ENCODE measurements around the gene PARD6A. TPM values are rescaled to one million over a fixed set of nuclear protein-coding genes. Genes with fewer than 3 reads are reported as not detected.
A peak's percentile ranks its signal among the peaks of the same experiment; 100 is the strongest.

PARD6A gene
- total RNA-seq, 1 experiment from 2014 or later: 7.1 TPM

DNA sequence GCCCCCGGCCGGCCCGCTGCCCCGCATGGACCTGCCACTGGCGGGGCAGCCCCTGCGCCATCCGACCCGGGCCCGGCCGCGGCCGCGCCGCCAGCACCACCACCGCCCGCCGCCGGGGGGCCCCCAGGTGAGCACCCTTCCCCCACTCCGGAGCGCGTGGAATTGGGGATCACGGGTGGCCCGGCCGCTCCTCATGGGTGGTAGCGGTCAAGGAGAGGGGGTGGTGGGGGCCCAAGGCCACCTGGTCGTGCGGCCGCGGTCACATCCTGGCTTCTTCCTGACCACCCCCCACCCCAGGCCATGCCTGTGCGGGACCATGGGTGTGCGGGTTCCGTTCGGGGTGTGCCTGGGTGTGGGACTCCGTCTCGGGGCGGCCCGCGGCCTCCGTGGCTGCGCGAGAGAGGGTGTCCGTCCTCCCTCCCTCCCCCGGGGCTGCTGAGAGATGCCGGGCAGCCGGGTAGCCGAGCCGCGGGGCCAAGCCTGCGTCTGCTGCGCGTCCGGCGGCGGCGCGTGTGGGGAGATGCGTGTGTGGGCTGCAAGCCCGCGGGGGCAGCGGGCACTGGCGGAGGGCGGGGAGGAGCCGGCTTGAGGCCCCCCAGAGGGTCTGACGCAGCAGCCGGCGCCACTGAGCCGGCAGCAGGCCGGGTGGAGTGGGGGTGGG is 7.5 kb upstream of the PARD6A start:
- BruUV-seq (replicated peaks): no TSS peak
- Mint-ChIP-seq H3K27me3 (ENCODE audit: insufficient read depth, unreplicated experiment) (no peaks in the 10 kb centered on the region), H3K36me3 (ENCODE audit: insufficient read depth, unreplicated experiment) (peaks cover 13% of the 10 kb centered on the region), H3K9me3 (ENCODE audit: unreplicated experiment) (no peaks in the 10 kb centered on the region), H3K4me3 (ENCODE audit: unreplicated experiment) (peak overlapping the region; percentile 71), H3K27ac (ENCODE audit: unreplicated experiment) (no peak overlapping the region), H3K4me1 (ENCODE audit: low read depth, unreplicated experiment) (no peaks in the 10 kb centered on the region)
- CTCF ChIA-PET: interaction anchor here (0.6 to 1.3 kb wide), 3 partner anchors 106 to 341 kb away, joined by 3 to 5 read pairs (median 3); no protein-coding TSS in a partner anchor
- POLR2A ChIA-PET: interaction anchor here (0.6 kb wide), 1 partner anchor 285 kb away, joined by 7 read pairs; no protein-coding TSS in a partner anchor
- intact Hi-C loops (cut with micrococcal nuclease; ENCODE audit: unreplicated experiment): no loop called here
- H3K4me3 ChIP-seq (ENCODE audit: low read depth, low read length): peak overlapping the region; percentile 70
- no peaks in the 10 kb centered on the region for H3K9me3 ChIP-seq
- peaks cover 6% of the 10 kb centered on the region; the same call in 1 of the 2 replicates for H3K4me1 ChIP-seq
- DNase-seq: peak; percentile 38 to 78
- H3K27me3 ChIP-seq (replicated peaks; ENCODE audit: control insufficient read depth, insufficient read depth, low read length): no peaks in the 10 kb centered on the region
- no peaks in the 10 kb centered on the region for H3K36me3 ChIP-seq (ENCODE audit: control insufficient read depth, insufficient read depth, low read length)
- TF ChIP-seq, protein P1, sequence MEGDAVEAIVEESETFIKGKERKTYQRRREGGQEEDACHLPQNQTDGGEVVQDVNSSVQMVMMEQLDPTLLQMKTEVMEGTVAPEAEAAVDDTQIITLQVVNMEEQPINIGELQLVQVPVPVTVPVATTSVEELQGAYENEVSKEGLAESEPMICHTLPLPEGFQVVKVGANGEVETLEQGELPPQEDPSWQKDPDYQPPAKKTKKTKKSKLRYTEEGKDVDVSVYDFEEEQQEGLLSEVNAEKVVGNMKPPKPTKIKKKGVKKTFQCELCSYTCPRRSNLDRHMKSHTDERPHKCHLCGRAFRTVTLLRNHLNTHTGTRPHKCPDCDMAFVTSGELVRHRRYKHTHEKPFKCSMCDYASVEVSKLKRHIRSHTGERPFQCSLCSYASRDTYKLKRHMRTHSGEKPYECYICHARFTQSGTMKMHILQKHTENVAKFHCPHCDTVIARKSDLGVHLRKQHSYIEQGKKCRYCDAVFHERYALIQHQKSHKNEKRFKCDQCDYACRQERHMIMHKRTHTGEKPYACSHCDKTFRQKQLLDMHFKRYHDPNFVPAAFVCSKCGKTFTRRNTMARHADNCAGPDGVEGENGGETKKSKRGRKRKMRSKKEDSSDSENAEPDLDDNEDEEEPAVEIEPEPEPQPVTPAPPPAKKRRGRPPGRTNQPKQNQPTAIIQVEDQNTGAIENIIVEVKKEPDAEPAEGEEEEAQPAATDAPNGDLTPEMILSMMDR (IDR thresholded peaks at IDR 0.05; ENCODE audit: insufficient read depth in 1 of 2, low read depth in 1 of 2, low read length in 1 of 2, severe bottlenecking in 1 of 2, unreplicated experiment in 1 of 2): peak; percentile 33 to 75

DNA sequence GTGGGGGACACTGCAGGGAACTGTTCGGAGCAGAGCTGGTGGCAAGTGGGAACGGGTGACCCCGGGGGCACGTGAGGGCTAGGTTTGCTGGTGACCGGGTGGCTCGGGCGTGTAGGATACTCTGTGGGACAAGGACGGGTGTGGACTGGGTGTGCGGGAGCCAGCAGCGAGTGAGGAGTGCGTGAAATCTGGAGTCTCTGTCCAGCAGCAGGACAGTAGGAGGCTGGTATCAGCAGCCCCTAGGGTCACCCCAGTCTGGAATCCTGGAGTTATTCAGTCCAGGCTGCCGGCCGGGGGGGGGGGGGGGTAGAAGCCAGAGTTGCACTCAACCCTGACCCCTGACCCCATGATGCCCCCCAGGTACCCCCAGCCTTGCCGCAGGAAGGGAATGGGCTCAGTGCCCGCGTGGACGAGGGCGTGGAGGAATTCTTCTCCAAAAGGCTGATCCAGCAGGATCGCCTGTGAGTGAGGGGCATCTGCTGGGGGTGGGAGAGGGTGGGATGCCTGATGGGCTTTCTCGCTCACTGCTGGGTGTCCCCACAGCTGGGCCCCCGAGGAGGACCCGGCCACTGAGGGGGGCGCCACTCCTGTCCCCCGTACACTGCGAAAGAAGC is 6.9 kb upstream of the PARD6A start:
- TF ChIP-seq, protein P1 (IDR thresholded peaks at IDR 0.05; ENCODE audit: insufficient read depth in 1 of 2, low read depth in 1 of 2, low read length in 1 of 2, severe bottlenecking in 1 of 2, unreplicated experiment in 1 of 2): no peak
- BruUV-seq (replicated peaks): no TSS peak
- Mint-ChIP-seq H3K36me3 (ENCODE audit: insufficient read depth, unreplicated experiment) (peaks cover 13% of the 10 kb centered on the region), H3K9me3 (ENCODE audit: unreplicated experiment) (no peaks in the 10 kb centered on the region), H3K4me3 (ENCODE audit: unreplicated experiment) (peak overlapping the region; percentile 71), H3K27me3 (ENCODE audit: insufficient read depth, unreplicated experiment) (no peaks in the 10 kb centered on the region), H3K4me1 (ENCODE audit: low read depth, unreplicated experiment) (no peaks in the 10 kb centered on the region), H3K27ac (ENCODE audit: unreplicated experiment) (no peak overlapping the region)
- H3K36me3 ChIP-seq (ENCODE audit: control insufficient read depth, insufficient read depth, low read length): no peaks in the 10 kb centered on the region
- H3K4me3 ChIP-seq (ENCODE audit: low read depth, low read length): peak overlapping the region; percentile 70
- ChIA-PET CTCF (interaction anchor here (0.6 kb wide), 2 partner anchors 13 to 340 kb away, joined by 4 to 5 read pairs; no protein-coding TSS in a partner anchor), POLR2A (interaction anchor here (0.6 kb wide), 1 partner anchor 284 kb away, joined by 7 read pairs; no protein-coding TSS in a partner anchor)
- H3K9me3 ChIP-seq: no peaks in the 10 kb centered on the region
- peaks cover 8% of the 10 kb centered on the region for H3K4me1 ChIP-seq
- intact Hi-C loops (cut with micrococcal nuclease; ENCODE audit: unreplicated experiment): no loop called here
- peak in 1 of 2 experiments; percentile 38 for DNase-seq
- H3K27me3 ChIP-seq (replicated peaks; ENCODE audit: control insufficient read depth, insufficient read depth, low read length): no peaks in the 10 kb centered on the region

DNA sequence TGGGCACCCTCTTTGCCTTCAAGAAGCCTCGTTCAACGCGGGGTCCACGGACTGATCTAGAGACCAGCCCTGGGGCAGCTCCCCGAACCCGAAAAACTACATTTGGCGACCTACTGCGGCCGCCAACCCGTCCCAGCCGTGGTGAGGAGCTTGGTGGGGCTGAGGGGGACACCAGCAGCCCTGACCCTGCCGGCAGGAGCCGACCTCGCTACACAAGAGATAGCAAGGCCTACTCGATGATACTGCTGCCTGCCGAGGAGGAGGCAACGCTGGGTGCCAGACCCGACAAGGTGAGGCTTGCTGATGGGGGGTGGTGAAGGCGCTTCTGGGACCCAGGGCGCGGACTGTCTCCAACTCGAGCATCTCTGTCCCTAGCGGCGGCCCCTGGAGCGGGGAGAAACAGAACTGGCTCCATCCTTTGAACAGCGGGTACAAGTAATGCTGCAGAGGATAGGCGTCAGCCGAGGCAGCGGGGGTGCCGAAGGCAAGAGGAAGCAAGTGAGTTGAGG is 6.3 kb upstream of the PARD6A start:
- H3K4me3 ChIP-seq (ENCODE audit: low read depth, low read length): no peak overlapping the region
- no peaks in the 10 kb centered on the region for H3K9me3 ChIP-seq
- Mint-ChIP-seq H3K4me3 (ENCODE audit: unreplicated experiment) (no peak overlapping the region), H3K4me1 (ENCODE audit: low read depth, unreplicated experiment) (no peaks in the 10 kb centered on the region), H3K27ac (ENCODE audit: unreplicated experiment) (no peak overlapping the region), H3K36me3 (ENCODE audit: insufficient read depth, unreplicated experiment) (peaks cover 18% of the 10 kb centered on the region), H3K9me3 (ENCODE audit: unreplicated experiment) (no peaks in the 10 kb centered on the region), H3K27me3 (ENCODE audit: insufficient read depth, unreplicated experiment) (no peaks in the 10 kb centered on the region)
- H3K36me3 ChIP-seq (ENCODE audit: control insufficient read depth, insufficient read depth, low read length): no peaks in the 10 kb centered on the region
- ChIA-PET POLR2A (no interaction called here), CTCF (interaction anchor here (0.6 kb wide), 1 partner anchor 14 kb away, joined by 4 read pairs; no protein-coding TSS in a partner anchor)
- intact Hi-C loops (cut with micrococcal nuclease; ENCODE audit: unreplicated experiment): no loop called here
- peaks cover 12% of the 10 kb centered on the region for H3K4me1 ChIP-seq
- BruUV-seq (replicated peaks): no TSS peak
- no peaks in the 10 kb centered on the region for H3K27me3 ChIP-seq (replicated peaks; ENCODE audit: control insufficient read depth, insufficient read depth, low read length)
- TF ChIP-seq, protein P1 (IDR thresholded peaks at IDR 0.05; ENCODE audit: insufficient read depth in 1 of 2, low read depth in 1 of 2, low read length in 1 of 2, severe bottlenecking in 1 of 2, unreplicated experiment in 1 of 2): no peak
- peak in 1 of 2 experiments; percentile 37 for DNase-seq
